Anterior cingulate cortex (tissue), 58 donors: ENCODE results near the gene GPR173.
A peak's percentile ranks its signal among the peaks of the same experiment; 100 is the strongest.

Experiments
- DNase-seq, 58 donors: peaks; one replicate each; lab custom pipeline; 2025; lab: John Stamatoyannopoulos, UW

The GPR173 gene

GRCh38 chrX:53065104-53065503, 16.5 kb downstream of the GPR173 start:
- no peak for DNase-seq

- DNase-seq = no peak
These were observed 22.5 kb downstream of the GPR173 start for GRCh38 chrX:53071064-53071463.

DNA sequence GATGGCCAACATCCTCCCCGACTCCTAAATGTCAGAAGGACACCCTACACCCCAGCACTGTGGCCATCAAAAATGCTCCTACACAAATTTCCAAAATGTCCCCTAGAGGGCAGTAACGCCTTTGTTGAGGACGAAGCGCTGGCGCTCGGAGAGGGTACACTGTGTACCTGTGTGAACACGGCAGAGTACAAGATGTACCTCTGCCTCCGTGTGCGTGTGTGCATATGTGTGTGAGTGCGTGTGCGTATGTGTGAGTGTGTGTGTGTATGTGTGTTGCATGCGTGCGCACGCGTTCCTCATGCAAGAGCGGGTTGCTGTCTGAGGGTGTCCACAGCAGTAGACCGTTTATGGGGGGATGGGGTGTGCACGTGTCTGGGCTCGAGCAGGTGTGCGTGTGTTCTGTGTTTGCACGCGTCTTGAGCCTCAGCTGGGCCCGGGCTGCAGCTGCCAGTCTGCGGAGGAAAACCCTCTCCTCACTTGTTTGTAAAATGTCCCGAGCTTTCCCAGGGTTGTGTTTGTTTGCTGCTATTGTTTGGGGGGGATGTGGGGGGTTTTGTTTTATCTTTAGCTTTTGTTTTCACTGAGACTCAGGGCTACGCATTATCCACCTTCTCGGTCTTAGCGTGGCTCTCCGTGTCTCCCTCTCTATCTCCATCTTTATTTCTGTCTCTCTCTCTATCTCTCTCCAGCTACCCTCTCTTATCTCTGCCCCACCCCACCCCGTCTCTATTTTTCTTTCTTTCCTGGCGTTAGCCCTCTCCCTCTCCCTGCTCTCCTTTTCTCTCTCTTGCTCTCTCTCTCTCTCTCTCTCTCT, 23.2 kb downstream of the GPR173 start:
- DNase-seq = peak in 45 of 58 donors; percentile 2 to 64 (median 35)

GRCh38 chrX:53072418-53073114, 24.0 kb downstream of the GPR173 start:
- no peak for DNase-seq

DNA sequence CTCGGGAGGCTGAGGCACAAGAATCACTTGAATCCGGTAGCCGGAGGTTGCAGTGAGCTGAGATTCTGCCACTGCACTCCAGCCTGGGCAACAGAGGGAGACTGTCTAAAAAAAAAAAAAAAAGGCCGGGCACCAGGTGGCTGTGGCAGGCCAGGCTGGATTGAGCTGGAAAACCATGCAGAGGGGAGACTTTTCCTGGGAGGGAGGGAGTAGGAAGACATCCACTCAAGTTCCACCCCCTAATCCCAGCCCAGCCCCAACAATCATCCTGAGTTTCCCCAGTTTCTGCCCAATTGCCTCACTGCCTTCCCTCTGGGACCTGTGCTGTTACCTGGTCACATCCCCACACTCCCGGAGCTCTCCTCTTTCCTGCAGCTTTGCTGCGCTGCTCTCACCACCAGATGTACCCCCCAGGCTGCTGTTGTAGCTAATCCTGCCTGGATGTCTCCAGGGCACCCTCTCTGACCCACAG, 24.6 kb downstream of the GPR173 start:
- no peak for DNase-seq

DNA sequence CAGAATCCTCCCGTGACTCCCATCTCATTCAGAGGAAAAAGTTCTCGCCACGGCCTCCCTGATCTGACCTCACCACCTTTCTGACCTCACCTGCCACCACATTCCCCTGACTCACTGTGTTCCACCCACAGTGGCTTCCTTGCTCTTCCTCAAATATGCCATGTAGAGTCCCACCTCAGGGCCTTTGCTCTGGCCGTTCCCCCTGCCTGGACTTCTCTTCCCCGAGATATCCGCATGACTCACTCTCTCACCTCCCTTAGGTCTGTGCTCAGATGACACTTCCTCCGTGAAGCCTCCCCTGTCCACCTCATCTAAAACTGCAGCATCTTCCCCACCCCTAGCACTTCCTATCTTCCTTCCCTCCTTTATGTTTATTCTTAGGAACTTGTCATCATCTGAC, 26.4 kb downstream of the GPR173 start:
- DNase-seq = no peak

GRCh38 chrX:53076671-53077070, 28.1 kb downstream of the GPR173 start:
- DNase-seq = no peak

DNA sequence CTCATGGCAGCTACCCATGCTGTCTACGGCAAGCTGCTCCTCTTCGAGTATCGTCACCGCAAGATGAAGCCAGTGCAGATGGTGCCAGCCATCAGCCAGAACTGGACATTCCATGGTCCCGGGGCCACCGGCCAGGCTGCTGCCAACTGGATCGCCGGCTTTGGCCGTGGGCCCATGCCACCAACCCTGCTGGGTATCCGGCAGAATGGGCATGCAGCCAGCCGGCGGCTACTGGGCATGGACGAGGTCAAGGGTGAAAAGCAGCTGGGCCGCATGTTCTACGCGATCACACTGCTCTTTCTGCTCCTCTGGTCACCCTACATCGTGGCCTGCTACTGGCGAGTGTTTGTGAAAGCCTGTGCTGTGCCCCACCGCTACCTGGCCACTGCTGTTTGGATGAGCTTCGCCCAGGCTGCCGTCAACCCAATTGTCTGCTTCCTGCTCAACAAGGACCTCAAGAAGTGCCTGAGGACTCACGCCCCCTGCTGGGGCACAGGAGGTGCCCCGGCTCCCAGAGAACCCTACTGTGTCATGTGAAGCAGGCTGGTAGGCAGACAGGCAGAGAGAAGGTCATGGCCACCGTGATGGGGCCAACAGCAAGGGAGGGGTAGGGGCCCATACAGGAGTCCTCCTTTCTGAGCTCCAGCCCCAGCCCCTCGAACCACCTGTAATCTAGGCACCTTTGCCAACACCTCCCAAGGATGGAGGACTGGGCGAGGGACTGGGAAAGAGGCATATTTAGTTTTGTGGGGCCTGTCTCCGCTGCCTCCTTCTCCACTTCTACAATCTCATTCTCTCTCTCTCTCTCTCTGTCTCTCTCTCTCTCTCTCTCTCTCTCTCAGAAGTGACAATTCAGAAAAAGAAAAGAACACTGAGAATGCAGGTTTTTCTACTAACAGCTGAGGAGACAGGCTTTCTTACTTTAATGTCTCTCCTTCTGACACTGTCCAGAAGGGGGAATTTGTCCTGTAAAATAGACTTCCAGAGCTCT, 28.9 kb downstream of the GPR173 start:
- DNase-seq = no peak

GRCh38 chrX:53078943-53079342, 30.4 kb downstream of the GPR173 start:
- DNase-seq = no peak

GRCh38 chrX:53080628-53081580, 32.3 kb downstream of the GPR173 start:
- DNase-seq = peak in 1 of 58 donors; percentile 11

DNA sequence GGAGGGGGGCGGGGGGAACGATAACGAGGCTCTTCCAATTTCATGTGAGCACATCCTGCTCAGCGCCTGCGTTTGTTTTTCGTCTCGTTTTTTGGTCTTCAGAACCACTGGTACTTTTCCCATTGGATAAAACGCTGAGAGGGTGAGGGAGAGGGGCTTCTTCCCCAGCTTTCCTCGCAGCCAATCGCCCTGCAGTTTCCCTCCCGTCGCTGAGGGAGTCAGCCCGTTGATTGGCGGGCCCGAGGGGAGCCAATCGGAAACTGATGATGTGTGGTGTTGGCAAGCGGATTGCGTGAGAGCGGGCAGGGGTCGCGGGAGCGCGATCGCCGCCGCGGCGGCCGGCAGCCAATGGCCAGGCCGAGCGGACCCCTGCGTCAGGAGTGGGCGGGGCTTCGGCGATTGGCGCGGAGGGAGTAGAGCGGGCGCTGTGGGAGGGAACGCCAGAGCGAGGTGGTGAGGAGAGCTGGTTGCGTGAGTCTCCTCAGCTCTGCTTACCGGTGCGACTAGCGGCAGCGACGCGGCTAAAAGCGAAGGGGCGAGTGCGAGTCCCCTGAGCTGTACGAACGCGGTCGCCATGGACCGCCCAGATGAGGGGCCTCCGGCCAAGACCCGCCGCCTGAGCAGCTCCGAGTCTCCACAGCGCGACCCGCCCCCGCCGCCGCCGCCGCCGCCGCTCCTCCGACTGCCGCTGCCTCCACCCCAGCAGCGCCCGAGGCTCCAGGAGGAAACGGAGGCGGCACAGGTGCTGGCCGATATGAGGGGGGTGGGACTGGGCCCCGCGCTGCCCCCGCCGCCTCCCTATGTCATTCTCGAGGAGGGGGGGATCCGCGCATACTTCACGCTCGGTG, 33.6 kb downstream of the GPR173 start, which contains the start of gene TSPYL2:
TSPYL2 (plus strand) TSS at position 443 of the 848 bp plus-strand sequence; CDS start at position 575, 132 bp downstream.
- peak; percentile 29 to 97 (median 91) for DNase-seq

- DNase-seq = peak in 2 of 58 donors; percentile 42 to 53
These were observed 34.4 kb downstream of the GPR173 start for GRCh38 chrX:53082773-53083616.

DNA sequence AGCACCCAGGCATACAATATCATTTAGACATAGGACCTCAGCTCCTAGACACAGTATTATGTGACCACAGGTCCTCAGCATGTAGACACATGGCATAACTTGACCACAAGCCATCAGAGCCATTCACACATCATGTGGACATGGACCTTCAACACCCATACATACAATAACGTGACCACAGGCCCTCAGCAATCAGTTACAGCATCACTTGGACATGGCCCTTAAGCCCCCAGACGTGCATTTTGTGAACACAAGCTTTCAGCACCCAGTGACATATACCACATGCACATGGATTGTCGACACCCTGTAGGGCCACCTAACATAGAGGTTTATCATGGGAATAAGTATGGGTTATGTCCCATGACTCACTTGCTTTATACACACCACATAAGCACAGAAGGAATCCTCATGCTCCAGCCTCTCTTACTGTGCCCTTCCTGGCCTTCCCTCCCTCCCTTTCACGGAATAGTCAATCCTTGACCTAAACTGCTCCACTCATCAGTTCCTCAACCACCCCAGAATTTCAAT, 35.5 kb downstream of the GPR173 start:
- no peak for DNase-seq

DNA sequence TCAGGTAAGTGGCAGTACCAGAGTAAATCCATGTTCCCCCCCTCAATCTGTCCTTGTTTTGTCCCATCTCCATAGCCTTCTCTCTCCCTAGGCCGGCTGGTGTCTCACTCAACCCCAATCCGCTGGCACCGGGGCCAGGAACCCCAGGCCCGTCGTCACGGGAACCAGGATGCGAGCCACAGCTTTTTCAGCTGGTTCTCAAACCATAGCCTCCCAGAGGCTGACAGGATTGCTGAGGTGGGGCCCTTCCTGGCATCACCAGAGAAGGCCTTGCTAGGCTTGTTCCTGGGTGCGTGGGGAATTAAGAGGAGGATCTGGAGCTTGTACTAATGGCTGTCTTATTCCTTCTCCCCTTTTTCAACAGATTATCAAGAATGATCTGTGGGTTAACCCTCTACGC, 36.3 kb downstream of the GPR173 start:
- no peak for DNase-seq

DNA sequence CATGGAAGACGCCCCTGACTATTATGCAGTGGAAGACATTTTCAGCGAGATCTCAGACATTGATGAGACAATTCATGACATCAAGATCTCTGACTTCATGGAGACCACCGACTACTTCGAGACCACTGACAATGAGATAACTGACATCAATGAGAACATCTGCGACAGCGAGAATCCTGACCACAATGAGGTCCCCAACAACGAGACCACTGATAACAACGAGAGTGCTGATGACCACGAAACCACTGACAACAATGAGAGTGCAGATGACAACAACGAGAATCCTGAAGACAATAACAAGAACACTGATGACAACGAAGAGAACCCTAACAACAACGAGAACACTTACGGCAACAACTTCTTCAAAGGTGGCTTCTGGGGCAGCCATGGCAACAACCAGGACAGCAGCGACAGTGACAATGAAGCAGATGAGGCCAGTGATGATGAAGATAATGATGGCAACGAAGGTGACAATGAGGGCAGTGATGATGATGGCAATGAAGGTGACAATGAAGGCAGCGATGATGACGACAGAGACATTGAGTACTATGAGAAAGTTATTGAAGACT, 37.2 kb downstream of the GPR173 start:
- no peak for DNase-seq

GRCh38 chrX:53086464-53086863, 37.9 kb downstream of the GPR173 start:
- DNase-seq = peak in 18 of 58 donors; percentile 1 to 43 (median 20)

- peak in 1 of 58 donors; percentile 6 for DNase-seq
These were observed 38.8 kb downstream of the GPR173 start for GRCh38 chrX:53087388-53087831.
